Measurements from ENCODE around the gene ZNF652.
"Not testable (repeated sequence)": the region's sequence is repeated elsewhere in the genome, so short reads cannot be mapped to it uniquely, and the experiment has no call there.

The ZNF652 gene

GRCh38 chr17:49386373-49386772 is 24.3 kb upstream of the ZNF652 start:
- DNase-seq (no peak), ATAC-seq (no peak)

DNA sequence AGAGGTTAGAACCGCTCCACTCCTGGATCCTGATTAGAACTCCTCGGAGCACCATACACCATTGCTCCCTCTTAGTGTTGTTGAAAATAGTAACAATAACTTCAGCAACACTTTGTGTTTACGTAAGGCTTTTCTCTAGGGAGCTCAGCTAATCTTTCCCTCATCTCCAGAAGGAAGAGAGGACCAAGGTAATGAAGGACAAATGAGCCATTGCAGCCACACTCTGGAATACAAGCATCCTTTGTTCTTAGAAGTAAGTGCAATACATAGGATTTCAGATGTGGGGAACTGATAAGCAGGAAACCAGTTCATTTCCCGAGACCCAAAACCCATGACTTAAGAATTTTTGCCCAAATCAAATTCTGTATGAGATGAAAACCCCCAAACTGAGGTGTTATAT is 22.9 kb upstream of the ZNF652 start:
- no peak for DNase-seq
- ATAC-seq: no peak

DNA sequence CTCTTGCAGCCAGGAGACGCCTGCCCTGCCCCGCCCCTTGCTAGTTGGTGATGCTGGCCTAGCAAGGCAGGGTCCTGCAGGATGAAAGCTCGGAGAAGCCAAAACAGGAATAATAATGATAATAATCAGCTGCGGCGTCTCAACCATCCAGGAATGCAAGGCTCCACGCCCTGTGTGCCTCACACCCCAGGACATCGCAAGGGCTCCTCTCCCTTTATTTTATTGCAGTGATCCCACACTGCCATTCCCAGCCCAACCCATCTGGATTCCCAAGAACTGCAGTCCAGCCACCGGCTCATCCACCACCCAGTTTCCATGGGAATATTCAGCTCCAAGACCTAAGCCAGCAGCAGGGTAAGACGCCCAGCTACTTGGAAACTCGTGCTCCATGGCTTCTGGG is 21.0 kb upstream of the ZNF652 start:
- DNase-seq: no peak
- no peak for ATAC-seq

GRCh38 chr17:49382556-49382955 is 20.5 kb upstream of the ZNF652 start:
- DNase-seq: no peak
- ATAC-seq: no peak

GRCh38 chr17:49381793-49382192 is 19.7 kb upstream of the ZNF652 start:
- ATAC-seq (no peak), DNase-seq (no peak)

GRCh38 chr17:49381033-49381432 is 19.0 kb upstream of the ZNF652 start:
- ATAC-seq (no peak), DNase-seq (no peak)

DNA sequence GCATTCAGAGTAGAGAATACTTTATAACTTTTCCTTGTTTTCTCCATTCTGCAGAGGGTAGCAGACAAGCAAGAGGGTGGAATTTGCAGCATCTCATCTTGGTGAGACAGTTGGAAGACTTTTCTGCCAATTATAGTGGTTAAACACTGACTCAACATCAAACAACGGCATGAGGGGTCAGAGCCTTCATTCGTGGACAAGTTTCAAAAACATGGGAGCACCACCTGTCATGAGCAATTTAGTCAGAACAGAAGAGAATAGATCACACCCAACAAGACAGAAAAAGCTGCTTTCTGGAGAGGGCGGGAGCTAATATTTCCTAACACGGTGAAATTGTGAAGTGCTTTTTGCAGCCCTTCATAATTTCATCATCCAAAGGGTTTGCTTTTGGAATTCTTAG is 17.9 kb upstream of the ZNF652 start:
- DNase-seq (no peak), ATAC-seq (no peak)

DNA sequence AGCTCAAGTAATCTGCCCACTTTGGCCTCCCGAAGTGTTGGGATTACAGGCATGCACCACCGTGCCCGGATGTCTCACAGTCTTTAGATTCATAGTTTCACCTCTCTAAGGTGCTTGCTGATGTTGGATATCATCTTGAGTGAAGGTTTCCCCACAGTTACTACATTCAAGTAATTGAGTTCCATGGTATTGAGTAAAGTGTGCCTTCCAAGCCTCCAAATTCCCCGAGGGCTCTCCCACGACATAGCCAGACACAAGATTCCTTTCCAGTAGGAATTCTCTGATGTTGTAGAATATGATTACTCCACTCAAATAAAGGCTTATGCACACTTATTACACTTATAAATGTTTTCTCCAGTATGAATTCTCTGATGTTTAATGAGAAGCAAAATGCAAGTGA is 16.3 kb upstream of the ZNF652 start:
- DNase-seq (no peak), ATAC-seq (no peak)

GRCh38 chr17:49375544-49375943 is 13.5 kb upstream of the ZNF652 start:
- ATAC-seq: no peak

GRCh38 chr17:49373115-49373514 is 11.1 kb upstream of the ZNF652 start:
- ATAC-seq (no peak), DNase-seq (no peak)

More at GRCh38 chr17:49375544-49375943, 13.5 kb upstream of the ZNF652 start:
- no peak for DNase-seq

DNA sequence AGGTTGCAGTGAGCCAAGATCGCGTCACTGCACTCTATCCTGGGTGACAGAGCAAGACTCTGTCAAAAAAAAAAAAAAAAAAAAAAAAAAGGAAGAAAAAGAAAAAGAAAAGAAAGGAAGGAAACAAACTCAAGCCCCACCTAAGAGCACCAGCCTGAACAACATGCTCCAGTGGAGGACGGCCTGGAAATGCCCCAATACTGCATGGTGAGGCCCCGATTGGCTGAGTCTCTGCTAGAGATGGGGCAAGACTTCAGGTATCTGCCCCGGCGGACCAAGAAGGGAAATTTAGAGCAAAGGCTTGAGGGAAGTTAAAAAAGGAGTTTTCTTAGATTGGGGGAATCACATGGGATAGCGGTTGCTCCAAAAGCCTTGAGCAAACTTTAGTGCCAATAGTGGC is 10.4 kb upstream of the ZNF652 start:
- ATAC-seq (no peak), DNase-seq (no peak)

GRCh38 chr17:49370971-49371834 is 9.2 kb upstream of the ZNF652 start:
- no peak for DNase-seq
- no peak for ATAC-seq

DNA sequence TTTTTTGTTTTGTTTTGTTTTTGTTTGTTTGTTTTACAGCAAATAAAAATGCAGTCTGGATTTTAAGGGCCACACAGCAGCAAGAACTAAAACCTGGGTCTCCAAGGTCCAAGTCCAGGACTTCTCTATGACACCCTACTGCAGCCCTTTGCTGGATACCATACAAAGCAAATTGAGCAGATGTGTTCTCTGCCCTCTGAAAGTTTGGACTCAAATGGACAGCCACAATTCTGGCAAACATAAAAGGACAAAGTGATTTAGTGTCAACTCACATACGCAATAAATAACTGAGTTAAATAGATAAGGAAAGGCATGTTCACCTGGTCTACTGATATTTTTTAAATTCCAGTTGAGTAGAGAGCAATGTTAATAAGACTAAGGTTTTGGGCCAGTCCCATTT is 7.7 kb upstream of the ZNF652 start:
- DNase-seq (no peak), ATAC-seq (no peak)

DNA sequence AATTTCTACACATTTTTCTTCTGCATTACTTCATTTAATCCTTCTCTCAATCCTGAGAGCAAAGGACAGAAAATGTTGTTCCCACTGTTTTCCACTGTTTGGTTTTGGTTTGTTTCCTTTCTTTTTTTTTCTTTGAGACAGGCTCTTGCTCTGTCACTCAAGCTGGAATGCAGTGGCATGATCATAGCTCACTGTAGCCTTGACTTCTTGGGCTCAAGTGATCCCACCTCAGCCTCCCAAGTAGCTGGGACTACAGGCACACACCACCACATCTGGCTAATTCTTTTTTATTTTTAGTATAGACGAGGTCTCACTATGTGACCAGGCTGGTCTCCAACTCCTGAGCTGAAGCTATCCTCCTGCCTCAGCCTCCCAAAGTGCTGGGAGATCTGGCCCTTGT is 7.0 kb upstream of the ZNF652 start:
- ATAC-seq: no peak
- DNase-seq: no peak

DNA sequence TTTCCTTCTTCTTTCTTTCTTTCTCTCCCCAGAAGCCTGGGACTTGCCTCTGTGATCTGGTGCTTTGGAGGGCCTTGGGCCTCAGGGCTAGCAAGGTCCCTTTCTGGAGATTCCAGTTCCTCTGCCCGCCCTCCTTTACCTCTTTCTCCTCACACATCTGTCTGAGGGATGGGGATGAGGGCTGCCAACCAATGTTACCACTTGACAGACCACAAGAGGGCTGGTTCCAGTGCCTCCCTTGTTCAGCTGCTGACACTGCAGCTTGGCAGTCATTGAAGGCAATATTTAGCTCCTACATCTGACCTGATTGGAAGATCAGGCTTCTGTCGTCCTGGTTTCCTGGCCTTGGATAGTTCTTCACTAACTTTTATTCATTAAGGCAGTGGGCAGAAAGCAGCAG is 3.6 kb upstream of the ZNF652 start:
- DNase-seq: peak; percentile 34
- no peak for ATAC-seq

DNA sequence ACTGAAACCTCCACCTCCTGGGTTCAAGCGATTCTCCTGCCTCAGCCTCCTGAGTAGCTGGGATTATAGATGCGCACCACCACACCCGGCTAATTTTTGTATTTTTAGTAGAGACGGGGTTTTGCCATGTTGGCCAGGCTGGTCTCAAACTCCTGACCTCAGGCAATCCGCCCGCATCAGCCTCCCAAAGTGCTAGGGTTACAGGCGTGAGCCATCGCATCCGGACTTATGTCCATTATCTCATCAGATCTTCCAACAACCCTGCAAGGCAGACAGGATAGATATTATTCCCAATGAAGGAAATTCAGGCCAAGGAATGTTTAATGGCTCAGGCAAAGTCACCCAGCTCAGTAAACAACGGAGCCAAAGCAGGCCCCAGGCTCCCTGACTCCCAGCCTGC is 3.1 kb upstream of the ZNF652 start:
- DNase-seq, ATAC-seq: not testable (repeated sequence)

GRCh38 chr17:49364119-49364518 is 2.1 kb upstream of the ZNF652 start:
- ATAC-seq: no peak
- DNase-seq: no peak

DNA sequence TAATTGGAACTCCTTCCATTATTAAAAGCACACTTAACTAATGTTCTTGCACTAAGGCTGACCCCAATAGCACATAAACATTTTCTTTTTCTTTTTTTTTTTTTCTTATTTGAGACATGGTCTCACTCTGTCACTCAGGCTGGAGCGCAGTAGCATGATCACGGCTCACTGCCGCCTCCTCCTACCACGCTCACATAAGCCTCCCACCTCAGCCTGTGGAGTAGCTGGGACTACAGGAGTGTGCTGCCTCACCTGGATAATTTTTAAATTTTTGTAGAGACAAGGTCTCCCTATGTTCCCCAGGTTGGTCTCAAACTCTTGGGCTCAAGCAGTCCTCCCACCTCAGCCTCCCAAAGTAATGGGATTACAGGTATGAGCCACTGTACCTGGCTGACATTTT is 1.2 kb upstream of the ZNF652 start:
- ATAC-seq: no peak
- no peak for DNase-seq

- ATAC-seq (no peak), DNase-seq (no peak)
These were observed 670 bp upstream of the ZNF652 start for GRCh38 chr17:49362723-49363117.

DNA sequence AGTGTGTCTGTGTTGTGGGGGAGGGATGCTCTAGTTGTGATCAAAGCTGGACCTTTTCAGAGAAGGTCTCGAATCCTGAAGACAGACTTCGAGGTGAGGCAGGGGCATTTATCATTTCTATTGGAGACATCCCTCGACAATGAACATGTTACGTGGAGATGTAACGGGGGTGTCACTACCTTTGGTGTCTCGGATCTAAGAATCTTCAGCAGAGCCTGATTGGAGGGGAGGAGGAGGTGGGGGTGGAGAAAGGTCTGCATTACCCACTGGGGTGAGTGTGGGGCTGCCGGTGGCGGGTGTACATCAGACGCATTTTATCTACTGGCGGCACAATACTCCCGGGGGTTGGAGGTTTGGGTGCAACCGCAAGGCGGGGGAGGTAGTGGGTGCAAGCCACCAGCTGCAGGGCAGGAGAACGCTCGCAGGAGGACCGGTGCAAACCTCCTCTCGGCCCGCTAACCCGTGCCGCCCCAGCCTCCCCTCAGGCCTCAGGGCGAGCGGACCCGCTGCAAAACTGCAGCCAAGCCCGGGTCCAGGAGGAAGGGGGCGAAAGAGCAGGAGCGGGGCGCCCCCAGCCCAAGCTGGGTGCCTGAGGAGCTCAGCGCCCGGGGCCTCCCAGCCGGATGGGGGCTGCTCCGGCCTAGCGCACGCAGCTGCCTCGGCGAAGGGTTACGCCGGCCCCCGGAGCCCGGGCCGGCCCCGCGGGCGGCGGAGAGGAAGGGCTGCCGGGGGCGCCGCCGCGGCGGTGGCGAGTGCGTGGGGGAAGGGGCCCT is 735 bp downstream of the ZNF652 start:
- peak; percentile 67 for ATAC-seq
- DNase-seq: peak; percentile 70

DNA sequence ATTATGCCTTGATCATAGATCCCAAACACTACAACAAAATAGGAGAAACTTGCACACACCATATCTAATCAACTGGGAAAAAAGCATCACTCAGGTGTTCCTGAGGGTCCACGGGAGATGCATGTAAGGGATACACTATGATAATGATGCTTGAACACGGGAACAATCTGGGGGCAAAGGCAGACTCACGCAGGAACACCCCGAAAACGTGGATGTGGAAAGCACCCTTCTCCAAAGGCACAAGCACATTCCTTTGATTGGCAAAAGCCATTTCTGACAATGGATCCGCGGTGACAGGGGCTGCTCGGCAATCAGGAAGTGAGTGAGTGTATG is 1.3 kb downstream of the ZNF652 start:
- ATAC-seq (no peak), DNase-seq (peak; percentile 48)

DNA sequence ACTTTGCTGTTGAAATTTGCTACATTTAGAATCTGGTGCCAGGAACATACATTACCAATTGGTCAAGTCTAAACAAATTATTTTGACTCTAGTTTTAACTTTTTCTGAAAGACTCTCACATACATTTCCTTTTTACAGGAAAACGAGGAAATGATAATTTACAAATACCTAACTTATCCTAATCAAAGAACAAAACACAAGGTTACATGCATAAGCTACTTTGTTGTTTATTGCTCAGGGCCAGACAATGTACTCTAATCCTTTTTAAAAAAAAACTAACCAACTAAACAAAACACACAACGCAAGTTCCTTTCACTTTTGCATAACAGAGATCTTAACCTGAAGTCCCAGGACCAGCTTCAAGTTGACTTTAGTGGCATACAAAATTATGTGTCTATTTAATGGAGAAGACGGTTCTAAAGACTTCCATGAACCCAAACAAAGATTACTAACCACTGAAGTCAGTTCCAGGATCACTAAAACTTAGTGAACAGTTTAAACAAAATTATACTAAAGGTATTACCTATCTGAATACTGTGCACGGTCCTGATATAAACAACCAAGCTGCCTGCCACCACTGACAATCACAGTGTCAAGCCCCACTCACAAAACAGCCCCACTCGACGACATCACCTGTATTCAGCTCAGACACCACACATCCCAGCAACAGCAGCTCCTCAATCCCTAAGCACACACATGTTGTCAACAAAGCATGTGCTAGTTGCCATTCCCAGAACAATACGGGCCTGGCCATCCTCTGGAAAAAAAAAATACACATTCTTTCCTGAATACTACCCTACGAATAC is 1.9 kb downstream of the ZNF652 start:
- ATAC-seq: no peak
- no peak for DNase-seq

Measured in stimulated activated naive CD8-positive, alpha-beta T cell treated with anti-CD3 and anti-CD28 coated beads, Interleukin-15, Interleukin-2, amounts not matched to agents 100 U/mL and 50 U/mL, for 24 hours (primary cell).